ENCODE data around the gene SRSF8. TPM values are rescaled to one million over a fixed set of nuclear protein-coding genes. Genes with fewer than 3 reads are reported as not detected.
"Not testable (repeated sequence)": the region's sequence is repeated elsewhere in the genome, so short reads cannot be mapped to it uniquely, and the experiment has no call there.

SRSF8 gene
- total RNA-seq, 2 donors from 2014 or later, result 40.4 to 46.1 TPM

DNA sequence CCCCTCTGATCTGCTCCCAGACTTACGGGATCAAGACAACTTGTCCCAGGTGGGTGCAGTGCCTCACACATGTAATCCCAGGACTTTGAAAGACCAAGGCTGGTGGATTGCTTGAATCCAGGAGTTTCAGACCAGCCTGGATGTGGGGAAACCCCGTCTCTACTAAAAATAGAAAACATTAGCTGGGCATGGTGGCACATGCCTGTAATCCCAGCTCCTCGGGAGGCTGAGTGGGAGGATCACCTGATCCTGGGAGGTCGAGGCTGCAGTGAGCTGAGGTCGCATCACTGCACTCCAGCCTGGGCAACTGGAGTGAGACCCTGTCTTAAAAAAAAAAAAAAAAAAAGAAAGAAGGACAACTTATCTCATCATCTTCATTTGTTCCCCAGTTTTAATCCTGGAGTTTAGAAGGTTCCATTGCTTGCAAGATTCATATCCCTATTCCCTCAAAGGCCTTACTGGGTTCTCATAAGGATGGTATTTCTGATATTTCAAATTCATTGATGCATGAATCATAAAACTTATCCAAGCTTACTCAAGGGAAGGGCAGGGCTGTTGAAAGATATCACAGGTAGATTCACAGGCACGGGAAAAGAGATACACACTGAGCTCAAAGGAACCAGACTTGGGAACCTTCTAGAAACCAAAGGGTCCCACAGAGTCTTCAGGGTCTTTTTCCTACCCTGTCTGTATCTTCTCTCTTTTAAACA is 37.6 kb downstream of the SRSF8 start:
- TF ChIP-seq POLR2A (IDR thresholded peaks at IDR 0.05) (no peak), CTCF (IDR thresholded peaks at IDR 0.05) (no peak), POLR2AphosphoS5 (IDR thresholded peaks at IDR 0.05) (no peak)
- no peak overlapping the region for H3K4me3 ChIP-seq
- no peak overlapping the region for H3K27ac ChIP-seq
- DNase-seq (ENCODE audit: low spot score), result no peak
- no peaks in the 10 kb centered on the region for H3K36me3 ChIP-seq
- intact Hi-C loops (cut with DNase I), result no loop called here
- H3K4me1 ChIP-seq (replicated peaks), result no peaks in the 10 kb centered on the region
- 72% methylated on average over 6 of the region's 6 CpGs for WGBS
- H3K9me3 ChIP-seq, result no peaks in the 10 kb centered on the region
- no peaks in the 10 kb centered on the region for H3K27me3 ChIP-seq (replicated peaks; ENCODE audit: insufficient read depth)

DNA sequence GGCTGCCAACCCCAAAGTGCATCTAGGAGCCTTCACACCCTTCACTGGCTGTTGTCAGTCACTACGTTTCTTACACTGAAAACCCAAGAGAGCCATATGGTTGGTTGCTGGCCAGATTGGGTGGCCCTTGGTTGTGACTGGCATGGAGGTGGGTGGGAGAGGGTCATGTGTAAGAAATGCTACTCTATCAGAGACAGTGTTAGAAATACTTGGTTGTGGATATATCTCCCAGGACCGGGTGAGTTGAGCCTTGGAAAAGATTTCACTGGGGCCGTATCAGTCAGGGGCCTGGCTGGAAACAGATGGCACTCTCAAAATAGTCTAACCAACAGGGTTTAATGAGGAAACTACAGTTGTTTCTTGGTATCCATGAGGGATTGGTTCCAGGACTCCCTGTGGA is 38.1 kb downstream of the SRSF8 start:
- 94% methylated on average over 3 of the region's 3 CpGs for WGBS
- no peaks in the 10 kb centered on the region for H3K36me3 ChIP-seq
- H3K4me1 ChIP-seq (replicated peaks), result no peaks in the 10 kb centered on the region
- intact Hi-C loops (cut with DNase I), result no loop called here
- H3K27ac ChIP-seq, result no peak overlapping the region
- DNase-seq (ENCODE audit: low spot score), result no peak
- no peak overlapping the region for H3K4me3 ChIP-seq
- TF ChIP-seq CTCF (IDR thresholded peaks at IDR 0.05) (no peak), POLR2A (IDR thresholded peaks at IDR 0.05) (no peak), POLR2AphosphoS5 (IDR thresholded peaks at IDR 0.05) (no peak)
- H3K9me3 ChIP-seq, result no peaks in the 10 kb centered on the region
- no peaks in the 10 kb centered on the region for H3K27me3 ChIP-seq (replicated peaks; ENCODE audit: insufficient read depth)

- no peaks in the 10 kb centered on the region for H3K4me1 ChIP-seq (replicated peaks)
- H3K9me3 ChIP-seq, result no peaks in the 10 kb centered on the region
- whole genome bisulfite sequencing, result 57% methylated on average over 9 of the region's 9 CpGs
- no peak for TF ChIP-seq CTCF (IDR thresholded peaks at IDR 0.05)
- TF ChIP-seq POLR2AphosphoS5 (IDR thresholded peaks at IDR 0.05), result peak; percentile 33
- no peaks in the 10 kb centered on the region for H3K36me3 ChIP-seq
- H3K27ac ChIP-seq, result peak overlapping the region; percentile 78
- peak; percentile 52 for DNase-seq (ENCODE audit: low spot score)
- H3K27me3 ChIP-seq (replicated peaks; ENCODE audit: insufficient read depth), result no peaks in the 10 kb centered on the region
- H3K4me3 ChIP-seq, result no peak overlapping the region
- intact Hi-C loops (cut with DNase I), result no loop called here
Measured at GRCh38 chr11:95108159-95108611, 41.5 kb downstream of the SRSF8 start.

DNA sequence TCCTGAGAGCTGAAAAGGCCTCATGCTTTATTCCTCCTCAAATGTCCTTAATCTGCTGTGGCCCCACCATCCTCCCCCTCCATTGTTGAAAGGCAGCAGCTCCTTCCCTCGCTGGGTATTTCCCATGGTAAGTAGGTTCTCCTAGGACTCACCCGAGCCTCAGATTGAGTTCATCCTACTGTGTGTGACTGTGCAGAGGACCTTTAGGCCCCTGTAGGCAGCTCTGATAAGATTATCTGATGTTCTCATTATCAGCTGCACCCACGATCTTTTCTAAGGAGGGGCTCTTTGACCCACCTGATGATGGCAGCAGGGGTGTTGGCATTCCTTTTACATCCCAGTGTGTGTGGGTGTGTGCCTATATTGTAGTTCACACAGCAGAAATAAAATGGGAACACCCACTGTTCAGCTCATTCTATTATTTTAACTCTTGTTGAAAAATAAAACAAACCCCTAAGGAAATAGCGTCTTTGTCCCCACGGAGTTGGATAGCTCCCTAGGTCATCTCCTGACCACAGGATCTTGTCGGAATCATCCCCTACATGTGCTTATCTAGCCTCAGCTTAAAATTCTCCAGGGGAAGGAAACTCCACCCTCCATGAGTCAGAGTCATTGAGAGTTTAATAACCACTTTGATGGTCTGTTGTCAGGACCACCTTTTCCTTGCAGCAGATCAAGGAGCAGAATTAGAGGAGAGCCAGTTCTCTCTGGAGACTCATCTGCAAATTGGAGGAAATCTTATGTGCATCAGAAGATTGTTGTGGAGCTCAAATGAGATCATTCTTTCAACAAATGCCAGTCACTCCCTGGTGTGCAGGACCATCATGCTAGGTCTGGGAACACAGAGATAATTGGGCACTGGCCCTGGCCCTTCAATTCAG is 42.2 kb downstream of the SRSF8 start:
- Histone ChIP-seq H3K27ac (peak overlapping the region; percentile 16 to 36), H3K36me3 (no peaks in the 10 kb centered on the region), H3K4me1 (replicated peaks) (no peaks in the 10 kb centered on the region), H3K27me3 (replicated peaks; ENCODE audit: insufficient read depth) (no peaks in the 10 kb centered on the region), H3K4me3 (no peak overlapping the region), H3K9me3 (no peaks in the 10 kb centered on the region)
- no peak for DNase-seq (ENCODE audit: low spot score)
- TF ChIP-seq POLR2AphosphoS5 (IDR thresholded peaks at IDR 0.05) (no peak), CTCF (IDR thresholded peaks at IDR 0.05) (no peak), POLR2A (IDR thresholded peaks at IDR 0.05) (no peak)
- intact Hi-C loops (cut with DNase I), result no loop called here
- WGBS, result 69% methylated on average over 6 of the region's 6 CpGs

GRCh38 chr11:95111471-95111870 is 44.8 kb downstream of the SRSF8 start:
- H3K27me3 ChIP-seq (replicated peaks; ENCODE audit: insufficient read depth); H3K4me3 ChIP-seq; intact Hi-C loops (cut with DNase I); H3K9me3 ChIP-seq; H3K4me1 ChIP-seq (replicated peaks); DNase-seq (ENCODE audit: low spot score); H3K36me3 ChIP-seq; H3K27ac ChIP-seq: not testable (repeated sequence)
- 93% methylated on average over 3 of the region's 3 CpGs for WGBS

Data from prostate gland (tissue), 2 donors.